Keratinocyte (primary cell): ENCODE measurements around the gene C2CD3.

Source experiments
- EZH2 ChIP-seq: IDR thresholded peaks from one replicate; pipeline ENCODE4 v1.6.1; 2012; ENCODE audit warnings: inconsistent platforms, mild to moderate bottlenecking, low read length, moderate library complexity
- TF ChIP-seq, protein P1 (sequence below), 3 experiments: IDR thresholded peaks in 1 of 3; conservative IDR thresholded peaks in 1 of 3; optimal IDR thresholded peaks in 1 of 3; 2 replicates in 2 of 3; 3 replicates in 1 of 3; pipeline versions ENCODE3 to v1.5.1; 2011; ENCODE audit warnings: low read length in 3 of 3, mild to moderate bottlenecking in 3 of 3, moderate library complexity in 2 of 3, control low read depth in 1 of 3, inconsistent platforms in 1 of 3; ENCODE audit not compliant: insufficient read depth in 2 of 3; ENCODE audit errors: extremely low read depth in 1 of 3

DNA sequence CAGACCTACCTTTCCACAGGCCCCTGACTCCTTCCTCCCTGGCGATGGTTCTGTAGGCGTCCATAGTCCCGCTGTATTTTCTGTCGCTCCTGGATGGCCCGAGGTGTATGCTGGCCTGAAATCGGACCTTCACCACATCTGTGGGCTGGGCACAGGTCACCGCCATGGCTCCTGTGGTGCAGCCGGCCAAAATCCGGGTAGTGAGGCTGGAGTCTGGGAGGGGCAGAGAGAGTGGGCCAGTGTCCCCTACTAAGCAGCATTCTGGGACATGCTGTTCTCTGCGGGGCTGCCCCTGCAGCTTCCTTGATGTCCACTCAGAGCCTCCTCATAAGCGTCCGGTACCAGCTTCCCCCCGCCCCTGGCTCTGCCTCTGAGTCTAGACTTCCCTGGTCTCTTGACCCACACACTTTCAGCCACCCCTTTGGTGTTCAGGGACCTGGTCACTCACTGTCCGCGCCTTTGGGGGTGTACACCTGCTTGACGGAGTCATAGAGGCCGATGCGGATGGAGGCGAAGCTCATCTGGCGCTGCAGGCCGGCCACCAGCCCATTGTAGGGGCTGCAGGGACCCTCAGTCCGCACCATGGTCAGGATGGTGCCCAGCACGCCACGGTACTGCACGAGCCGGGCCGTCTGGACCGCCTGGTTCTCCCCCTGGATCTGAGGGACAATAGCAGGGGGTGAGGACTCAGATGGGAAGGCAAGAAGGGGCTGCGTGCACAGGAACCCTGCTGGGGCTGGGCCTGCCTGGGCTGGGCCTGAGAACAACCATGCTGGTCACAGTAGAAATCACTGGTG, 164.9 kb downstream of the C2CD3 start:
- TF ChIP-seq, protein P1, sequence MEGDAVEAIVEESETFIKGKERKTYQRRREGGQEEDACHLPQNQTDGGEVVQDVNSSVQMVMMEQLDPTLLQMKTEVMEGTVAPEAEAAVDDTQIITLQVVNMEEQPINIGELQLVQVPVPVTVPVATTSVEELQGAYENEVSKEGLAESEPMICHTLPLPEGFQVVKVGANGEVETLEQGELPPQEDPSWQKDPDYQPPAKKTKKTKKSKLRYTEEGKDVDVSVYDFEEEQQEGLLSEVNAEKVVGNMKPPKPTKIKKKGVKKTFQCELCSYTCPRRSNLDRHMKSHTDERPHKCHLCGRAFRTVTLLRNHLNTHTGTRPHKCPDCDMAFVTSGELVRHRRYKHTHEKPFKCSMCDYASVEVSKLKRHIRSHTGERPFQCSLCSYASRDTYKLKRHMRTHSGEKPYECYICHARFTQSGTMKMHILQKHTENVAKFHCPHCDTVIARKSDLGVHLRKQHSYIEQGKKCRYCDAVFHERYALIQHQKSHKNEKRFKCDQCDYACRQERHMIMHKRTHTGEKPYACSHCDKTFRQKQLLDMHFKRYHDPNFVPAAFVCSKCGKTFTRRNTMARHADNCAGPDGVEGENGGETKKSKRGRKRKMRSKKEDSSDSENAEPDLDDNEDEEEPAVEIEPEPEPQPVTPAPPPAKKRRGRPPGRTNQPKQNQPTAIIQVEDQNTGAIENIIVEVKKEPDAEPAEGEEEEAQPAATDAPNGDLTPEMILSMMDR (optimal IDR thresholded peaks at IDR 0.05 in 1 of 3, IDR thresholded peaks at IDR 0.05 in 1 of 3, conservative IDR thresholded peaks at IDR 0.05 in 1 of 3; ENCODE audit: extremely low read depth in 1 of 3, insufficient read depth in 2 of 3, low read length in 3 of 3): no peak
- no peak for TF ChIP-seq EZH2
